H4 (cell line): Measurements from ENCODE around the gene MRPL10. TPM values are rescaled to one million over a fixed set of nuclear protein-coding genes. Genes with fewer than 3 reads are reported as not detected.
A peak's percentile ranks its signal among the peaks of the same experiment; 100 is the strongest.

Experiments
- DNase-seq: peaks from one replicate; pipeline ENCODE4 v3.0.0-alpha.2; 2015; ENCODE audit warnings: low spot score
- total RNA-seq: library from RNA; depleted of rRNA; stranded (reverse); fragments of >200 nt; shearing (Covaris generic); gene quantifications from 2 replicates; pipeline ENCODE4 v1.2.3, GENCODE V29; 2014; rRNA removed

The MRPL10 gene
- 54.8 and 69.1 TPM in 2 replicates for total RNA-seq

DNA sequence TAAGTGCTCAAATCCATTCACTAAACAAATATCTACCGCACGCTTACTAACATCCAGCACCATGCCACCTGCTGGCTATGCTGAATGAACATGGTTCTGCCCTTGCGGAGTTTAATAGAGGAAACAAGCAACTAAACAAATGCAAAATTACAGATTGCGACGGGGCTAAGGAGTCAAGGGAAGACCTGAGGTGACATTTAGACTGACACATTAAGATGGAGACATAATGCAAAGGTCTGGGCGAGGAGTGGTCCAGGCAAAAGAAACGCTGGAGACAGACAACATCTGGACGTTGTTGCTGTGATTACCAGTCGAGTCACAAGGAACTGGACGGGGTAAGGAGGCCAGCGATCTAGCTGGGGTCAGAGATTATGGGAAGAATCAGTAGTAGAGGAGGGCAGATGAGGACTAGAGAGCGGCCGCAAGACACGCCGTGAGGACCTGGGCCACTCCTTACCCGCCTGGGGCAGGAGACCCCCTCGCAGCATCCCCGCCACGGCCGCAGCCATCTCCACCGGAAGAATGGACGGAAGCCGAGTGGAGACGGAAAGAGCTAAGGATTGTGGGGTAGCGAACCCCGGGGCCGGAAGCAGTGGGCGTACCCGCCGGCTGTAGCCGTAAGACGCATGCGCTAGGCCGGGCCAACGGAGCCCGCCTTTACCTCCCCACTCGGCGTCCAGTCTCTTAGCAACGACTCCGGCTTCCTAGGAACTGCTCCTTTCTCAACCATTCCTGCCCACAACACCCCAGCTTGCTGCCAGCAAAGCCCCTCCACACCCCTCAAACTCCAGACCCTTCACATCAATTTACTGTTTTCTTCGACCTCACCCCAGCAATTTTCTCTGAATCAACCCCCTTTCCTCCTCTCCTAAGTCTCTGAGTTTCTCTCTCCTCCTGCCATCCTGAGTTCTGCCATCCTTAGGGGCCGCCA lies at the start of gene MRPL10, which contains the start of gene LRRC46:
Gene MRPL10 (minus strand): TSS at position 539 of the 931 bp plus-strand sequence. CDS start 30 bp downstream, at position 509.
Gene LRRC46 (plus strand): TSS at position 668 of the 931 bp plus-strand sequence. CDS start 320 bp downstream, outside the sequence.
- peak; percentile 93 for DNase-seq

- no peak for DNase-seq
These were observed 48.6 kb upstream of the MRPL10 start for GRCh38 chr17:47879776-47880454.

DNA sequence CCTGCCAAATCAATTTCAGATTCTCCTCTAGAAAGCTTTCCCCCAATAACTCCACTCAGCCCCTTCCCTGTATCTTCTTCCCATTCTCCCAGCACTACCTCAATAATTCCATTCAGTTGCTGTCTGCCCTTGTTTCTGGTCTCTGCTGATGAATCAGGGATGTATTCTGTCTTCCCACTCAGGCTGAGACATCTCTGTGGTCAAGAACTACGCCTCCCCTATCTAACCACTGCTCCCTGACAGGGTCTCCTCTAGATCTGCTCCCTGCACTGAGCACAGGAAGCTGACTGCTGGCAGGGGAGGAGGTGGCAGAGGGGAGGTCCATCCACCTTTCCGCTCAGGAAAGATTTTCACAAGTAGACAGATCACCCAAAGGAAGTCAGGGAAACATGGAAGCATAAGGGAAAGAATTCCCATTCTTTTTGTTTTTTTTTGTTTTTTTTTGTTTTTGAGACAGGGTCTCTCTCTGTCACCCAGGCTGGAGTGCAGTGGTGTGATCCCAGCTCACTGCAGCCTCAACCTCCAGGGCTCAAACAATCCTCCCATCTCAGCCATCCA lies 47.8 kb upstream of the MRPL10 start:
- no peak for DNase-seq

DNA sequence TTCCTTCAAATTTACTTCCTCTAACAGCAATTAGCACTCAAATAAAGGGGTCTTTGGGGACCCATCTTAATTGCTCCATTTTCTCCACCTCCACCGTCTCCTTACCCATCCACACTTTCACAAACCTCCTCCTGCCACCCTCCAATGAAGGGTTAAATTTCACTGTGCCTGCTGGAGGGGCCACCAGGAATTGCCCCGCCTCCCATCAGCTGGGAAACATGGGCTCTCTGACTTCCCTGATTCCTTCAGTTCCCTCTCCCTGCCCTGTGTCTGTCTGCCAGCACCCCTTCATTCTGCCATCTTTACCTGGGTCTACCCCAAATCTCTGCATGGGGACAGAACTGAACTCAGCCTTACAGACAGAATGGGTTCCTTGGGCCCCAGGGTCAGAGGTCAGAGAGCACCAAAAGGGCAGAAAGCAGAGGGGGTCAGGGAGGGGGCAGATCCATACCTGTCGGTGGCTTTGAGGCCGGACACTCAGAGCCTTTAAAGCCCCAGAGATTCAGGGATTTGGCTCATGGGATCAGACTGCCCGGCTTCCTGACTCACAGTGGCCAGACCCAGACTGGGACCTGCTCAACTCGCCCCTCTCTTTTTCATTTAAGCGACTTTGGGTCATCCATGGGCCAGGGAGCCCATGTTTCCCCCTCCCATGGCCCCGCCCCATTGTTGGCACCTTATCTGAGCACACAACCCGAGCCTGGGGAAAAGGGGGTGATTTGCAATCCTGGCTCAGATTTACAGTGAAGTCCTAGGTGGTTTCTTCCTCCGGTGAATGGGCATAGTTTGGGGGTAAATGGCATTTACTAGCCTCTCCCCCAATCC lies 47.1 kb upstream of the MRPL10 start:
- no peak for DNase-seq

DNA sequence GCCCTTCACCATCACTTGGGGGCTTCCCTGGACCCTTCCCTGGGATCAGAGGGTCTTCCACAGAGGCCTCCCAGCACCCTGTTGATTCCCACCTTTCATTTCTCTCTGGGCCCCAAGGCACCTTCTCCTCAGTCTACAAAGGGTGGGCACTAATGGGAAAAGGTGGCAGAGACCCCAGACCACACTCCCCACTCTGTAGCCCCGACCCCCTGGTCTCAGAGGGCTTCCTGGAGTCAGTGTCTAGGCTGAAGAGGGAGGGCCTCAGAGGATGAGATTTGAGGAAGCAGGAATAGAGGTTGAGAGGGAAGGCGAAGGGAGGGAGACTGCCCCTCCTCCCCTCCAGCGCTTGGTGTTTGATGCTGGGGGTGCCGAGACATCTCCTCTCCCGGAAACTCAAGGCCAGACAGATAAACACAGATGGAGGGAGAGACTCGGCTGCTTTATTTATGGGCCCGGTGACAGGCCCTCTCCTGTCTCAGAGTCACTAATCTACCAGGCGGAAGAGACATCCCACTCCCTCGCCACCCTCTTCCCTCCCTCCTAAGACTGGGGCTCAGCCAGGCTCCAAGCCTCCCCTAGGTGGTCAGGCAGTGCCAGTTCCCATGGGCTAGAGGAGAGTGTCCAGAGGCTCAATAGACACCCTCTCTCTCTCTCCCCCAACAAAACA lies 46.2 kb upstream of the MRPL10 start:
- DNase-seq, result no peak

GRCh38 chr17:47875011-47875985 lies 44.0 kb upstream of the MRPL10 start:
- no peak for DNase-seq

- DNase-seq, result no peak
These were observed 42.1 kb upstream of the MRPL10 start for GRCh38 chr17:47873200-47874090.

DNA sequence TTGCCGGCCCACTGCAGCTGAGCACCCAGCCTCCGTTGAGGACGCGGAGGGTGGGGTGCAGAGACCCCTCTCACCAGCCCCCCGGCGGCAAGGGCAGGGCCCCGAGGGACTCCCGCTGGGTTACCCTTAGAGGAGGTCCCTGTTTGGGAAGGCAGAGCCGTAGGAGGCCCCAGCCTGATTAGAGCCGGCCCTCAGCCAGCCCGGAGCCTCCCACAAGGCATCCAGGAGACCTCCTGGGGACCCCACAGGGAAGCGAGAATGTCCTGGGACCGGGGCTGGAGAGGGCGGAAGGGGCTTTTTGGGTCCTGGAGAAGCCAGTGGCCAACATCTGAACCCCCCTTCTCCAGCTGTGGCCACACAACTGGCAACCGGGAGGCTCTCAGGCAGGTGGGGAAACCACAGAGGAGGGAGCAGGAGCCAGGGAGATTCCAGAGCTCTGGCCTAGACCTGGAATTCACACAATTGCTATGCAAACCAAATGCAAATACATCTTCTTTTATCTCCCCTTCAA lies 41.4 kb upstream of the MRPL10 start:
- no peak for DNase-seq

DNA sequence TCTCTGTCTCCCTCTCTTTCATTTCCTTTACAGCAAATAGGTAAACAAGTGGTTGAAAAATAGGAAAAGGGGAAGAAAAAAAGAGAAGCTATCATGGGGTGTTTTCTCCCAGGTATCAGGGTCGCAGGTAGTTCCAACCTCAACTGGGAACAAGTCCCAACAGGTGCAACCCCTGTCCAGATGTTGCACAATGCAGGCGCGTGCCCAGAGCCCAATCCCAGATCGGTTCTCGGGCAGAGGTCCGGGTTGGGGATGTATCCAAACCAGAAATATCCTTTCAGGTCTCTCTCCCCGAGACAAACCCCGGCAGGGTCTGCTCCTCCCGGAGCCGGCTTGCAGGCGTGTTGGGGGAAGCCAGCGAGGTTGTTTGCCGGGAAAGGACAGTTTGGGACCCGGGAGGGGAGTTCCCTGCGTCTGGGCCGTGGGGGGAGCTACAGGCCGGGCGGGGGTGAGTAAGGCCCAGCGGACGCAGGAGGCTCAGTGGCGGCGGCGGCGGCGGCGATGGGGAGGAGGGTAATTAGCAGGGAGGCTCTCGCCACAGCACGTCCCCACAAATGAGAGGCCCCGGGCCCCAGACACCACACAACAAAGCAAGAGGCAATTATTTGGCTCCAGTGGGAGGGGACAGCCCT lies 40.8 kb upstream of the MRPL10 start:
- DNase-seq, result no peak

GRCh38 chr17:47871048-47871447 lies 39.7 kb upstream of the MRPL10 start:
- no peak for DNase-seq

GRCh38 chr17:47870056-47870455 lies 38.7 kb upstream of the MRPL10 start:
- no peak for DNase-seq

DNA sequence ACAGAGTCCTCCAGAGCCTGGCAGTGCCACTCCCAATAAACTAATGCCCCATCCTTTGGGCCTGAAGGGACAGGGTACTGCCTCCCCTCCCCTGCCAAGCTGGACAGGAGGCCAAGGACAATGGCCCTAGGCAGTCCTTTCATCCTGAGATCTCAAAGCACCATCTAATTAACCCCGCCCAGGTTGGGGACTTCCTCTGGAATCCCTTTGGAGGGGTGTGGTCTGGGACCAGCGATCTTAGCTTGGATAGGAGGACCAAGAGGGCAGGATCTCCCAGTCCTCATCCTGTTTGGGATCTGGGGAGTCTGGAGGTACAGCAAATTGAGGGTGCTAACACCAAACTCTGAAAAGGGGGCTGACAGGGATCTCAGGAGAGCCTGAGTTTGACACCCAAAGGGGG lies 37.8 kb upstream of the MRPL10 start:
- no peak for DNase-seq

DNA sequence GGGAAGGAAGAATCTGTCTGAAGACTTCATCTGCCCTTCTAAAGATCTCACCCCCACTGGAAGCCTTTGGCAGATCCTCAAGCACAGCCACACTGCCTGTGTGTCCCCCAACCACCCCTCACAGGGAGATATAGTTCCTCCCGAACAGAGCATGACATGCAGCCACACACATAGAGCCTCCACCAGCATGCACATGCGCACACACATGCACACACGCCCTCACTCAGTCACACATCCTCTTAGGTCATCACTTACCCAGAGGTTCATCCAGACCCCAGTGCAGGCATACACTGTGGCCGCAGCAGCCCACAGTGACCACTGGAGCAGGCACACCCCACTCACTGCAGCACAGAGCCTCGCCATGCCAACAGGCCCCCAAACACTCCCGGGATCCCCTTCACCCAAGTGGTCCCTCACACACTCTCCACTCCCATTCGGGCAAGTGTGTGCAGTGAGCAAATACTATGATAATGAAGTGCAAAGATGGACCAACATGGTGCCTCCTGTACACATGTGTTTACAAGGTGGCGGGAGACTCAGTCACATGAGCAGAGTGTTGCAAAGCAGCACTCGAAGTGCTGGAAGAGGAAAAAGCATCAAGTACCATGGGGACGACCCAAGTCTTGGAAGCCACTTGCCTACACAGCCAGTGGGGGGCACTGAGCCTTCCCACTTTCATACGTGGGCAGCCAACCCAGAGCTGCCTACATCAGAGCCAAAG lies 36.6 kb upstream of the MRPL10 start:
- no peak for DNase-seq

- DNase-seq, result no peak
These were observed 35.6 kb upstream of the MRPL10 start for GRCh38 chr17:47866941-47867340.

DNA sequence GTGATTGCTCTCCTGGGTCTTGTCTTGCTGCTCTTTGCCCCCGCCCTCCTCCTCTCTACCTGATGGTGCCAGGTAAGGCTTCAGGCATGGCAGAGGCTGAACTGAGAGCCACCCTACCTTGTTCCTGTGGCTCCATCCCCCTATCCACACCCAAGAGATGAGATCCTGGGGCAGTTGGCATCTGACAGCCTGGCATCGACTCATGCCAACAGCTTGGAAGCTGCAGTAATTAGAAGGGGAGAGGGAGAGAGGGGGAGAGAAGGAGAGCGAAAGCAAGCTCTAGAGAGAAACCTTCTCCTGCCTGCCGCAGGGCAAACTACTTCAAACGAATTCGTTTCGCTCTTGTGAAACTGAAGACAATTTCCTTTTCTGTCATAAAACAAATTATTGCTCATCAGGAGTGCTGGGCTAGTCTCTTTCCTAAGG lies 33.5 kb upstream of the MRPL10 start:
- no peak for DNase-seq

DNA sequence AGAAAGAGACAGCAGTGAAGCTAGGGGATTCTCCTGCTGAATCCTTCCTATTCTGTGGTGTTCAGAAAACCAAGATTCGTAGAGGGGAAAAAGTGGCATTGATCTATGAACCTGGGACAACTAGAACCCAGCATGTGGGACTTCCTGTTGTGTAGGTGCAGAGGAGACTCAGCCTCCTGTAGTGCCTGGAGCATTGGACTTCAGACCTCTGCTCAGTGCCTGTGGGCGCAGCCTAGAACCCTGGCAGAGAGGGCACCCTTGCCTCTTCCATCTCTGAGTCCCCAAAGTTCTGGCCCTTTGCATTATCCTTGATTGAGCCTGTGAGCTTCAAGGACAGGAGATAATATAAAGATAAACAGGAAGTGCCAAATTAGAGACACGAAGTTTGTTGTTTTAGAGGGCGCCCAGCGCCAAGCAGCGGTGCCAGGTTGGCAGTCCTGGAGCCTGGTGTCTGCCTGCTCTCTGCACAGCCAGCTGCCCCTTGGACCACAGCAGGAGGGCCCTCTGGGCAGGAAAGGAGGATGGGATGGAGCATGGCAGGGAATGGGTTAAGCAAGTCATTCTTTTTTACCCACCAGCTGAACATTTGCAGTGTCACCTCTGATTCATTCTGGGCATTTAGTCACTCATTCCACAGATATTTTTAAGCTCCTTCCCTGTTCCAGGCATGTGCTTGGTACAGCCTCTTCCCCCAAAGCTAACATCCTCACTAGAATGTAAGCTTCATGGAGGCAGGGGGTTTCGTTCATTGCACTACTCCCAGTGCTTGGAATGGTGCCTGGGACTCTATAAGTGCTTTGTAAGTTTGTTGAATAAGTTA lies 31.5 kb upstream of the MRPL10 start:
- DNase-seq, result peak; percentile 80
